ENCODE measurements around the gene H2BK1.

Gene H2BK1

DNA sequence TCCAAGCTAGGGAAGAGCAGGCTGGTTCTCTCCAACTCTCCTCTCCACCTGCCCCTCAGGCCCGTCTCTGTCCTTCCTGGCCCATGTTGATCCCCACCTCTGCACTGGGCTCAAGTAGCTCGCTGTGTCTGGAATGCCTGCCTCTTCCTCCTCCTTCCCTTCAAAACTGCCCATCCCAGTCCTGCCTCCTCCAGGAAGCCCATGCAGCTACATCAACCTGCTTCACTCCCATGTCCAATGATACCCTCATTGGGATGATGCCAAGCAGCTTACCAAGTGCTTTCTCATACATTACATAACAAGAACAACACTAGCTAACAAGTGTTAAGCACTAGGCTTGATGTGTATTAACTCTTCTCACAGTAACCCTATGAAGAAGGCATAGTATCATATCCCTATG is 31.5 kb downstream of the H2BK1 start:
- no peak overlapping the region for H3K4me3 ChIP-seq (replicated peaks; ENCODE audit: low read depth, low read length)
- DNase-seq (ENCODE audit: extremely low read depth, low read depth) = no peak
- TF ChIP-seq CTCF (IDR thresholded peaks at IDR 0.05; ENCODE audit: low read depth, low read length, missing control alignments) = no peak

DNA sequence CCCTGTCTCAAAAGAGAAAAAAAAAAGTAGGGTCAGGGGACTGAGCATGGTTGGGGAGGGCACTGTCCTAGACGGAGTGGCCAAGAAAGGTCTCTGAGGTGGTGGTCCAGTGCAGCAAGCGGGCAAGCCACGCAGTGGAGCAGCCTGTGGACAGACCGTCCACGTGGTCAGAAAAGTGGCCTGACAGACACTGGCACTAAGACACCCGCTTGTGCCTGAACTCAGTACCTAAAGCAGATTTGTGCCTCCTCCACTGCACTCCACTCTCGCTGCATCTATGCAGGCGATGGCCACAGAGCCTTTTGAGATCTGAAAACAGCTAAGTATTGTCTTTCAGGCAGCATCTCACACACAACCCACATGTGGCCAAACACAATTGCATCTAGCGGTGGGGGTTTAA is 32.1 kb downstream of the H2BK1 start:
- no peak for DNase-seq (ENCODE audit: extremely low read depth, low read depth)
- H3K4me3 ChIP-seq (replicated peaks; ENCODE audit: low read depth, low read length) = no peak overlapping the region
- no peak for TF ChIP-seq CTCF (IDR thresholded peaks at IDR 0.05; ENCODE audit: low read depth, low read length, missing control alignments)

GRCh38 chr7:151177310-151177709 is 33.0 kb downstream of the H2BK1 start:
- no peak for TF ChIP-seq CTCF (IDR thresholded peaks at IDR 0.05; ENCODE audit: low read depth, low read length, missing control alignments)
- H3K4me3 ChIP-seq (replicated peaks; ENCODE audit: low read depth, low read length) = no peak overlapping the region
- DNase-seq (ENCODE audit: extremely low read depth, low read depth) = no peak

DNA sequence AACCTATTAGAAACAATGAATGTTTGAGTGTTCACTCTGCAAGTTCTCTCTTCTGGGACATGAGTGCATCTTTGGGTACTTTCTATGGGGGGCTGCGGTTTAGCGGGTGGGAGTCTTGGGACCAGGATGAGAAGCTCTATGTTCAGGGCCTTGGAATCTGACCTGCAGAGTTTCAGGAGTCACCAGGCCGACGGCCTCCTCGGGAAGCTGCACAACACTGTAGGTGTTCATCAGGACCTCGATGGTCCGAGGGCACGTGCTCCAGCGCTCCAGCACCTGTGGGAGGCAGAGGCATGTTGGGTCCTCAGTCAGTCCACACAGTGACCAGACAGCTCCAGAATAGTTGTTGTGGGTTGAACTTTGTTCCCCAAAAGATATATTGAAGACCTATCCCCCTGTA is 33.9 kb downstream of the H2BK1 start:
- DNase-seq (ENCODE audit: extremely low read depth, low read depth) = no peak
- no peak overlapping the region for H3K4me3 ChIP-seq (replicated peaks; ENCODE audit: low read depth, low read length)
- TF ChIP-seq CTCF (IDR thresholded peaks at IDR 0.05; ENCODE audit: low read depth, low read length, missing control alignments) = no peak

GRCh38 chr7:151175793-151176311 is 34.4 kb downstream of the H2BK1 start:
- DNase-seq (ENCODE audit: extremely low read depth, low read depth) = no peak
- TF ChIP-seq CTCF (IDR thresholded peaks at IDR 0.05; ENCODE audit: low read depth, low read length, missing control alignments) = no peak
- no peak overlapping the region for H3K4me3 ChIP-seq (replicated peaks; ENCODE audit: low read depth, low read length)

GRCh38 chr7:151175047-151175792 is 35.1 kb downstream of the H2BK1 start:
- DNase-seq (ENCODE audit: extremely low read depth, low read depth) = no peak
- no peak for TF ChIP-seq CTCF (IDR thresholded peaks at IDR 0.05; ENCODE audit: low read depth, low read length, missing control alignments)
- H3K4me3 ChIP-seq (replicated peaks; ENCODE audit: low read depth, low read length) = no peak overlapping the region

Data from HFF-Myc (cell line).